GM19468 (cell line): ENCODE measurements around the gene IGF1R.
A peak's percentile ranks its signal among the peaks of the same experiment; 100 is the strongest.

Experiments used
- ATAC-seq: cut with Tn5 transposase; IDR thresholded peaks from one replicate; pipeline ENCODE4 v1.9.1; 2021; ENCODE audit warnings: mild to moderate bottlenecking, moderate library complexity, moderate number of reproducible peaks; ENCODE audit not compliant: unreplicated experiment; ENCODE audit errors: extremely low read depth

IGF1R gene

DNA sequence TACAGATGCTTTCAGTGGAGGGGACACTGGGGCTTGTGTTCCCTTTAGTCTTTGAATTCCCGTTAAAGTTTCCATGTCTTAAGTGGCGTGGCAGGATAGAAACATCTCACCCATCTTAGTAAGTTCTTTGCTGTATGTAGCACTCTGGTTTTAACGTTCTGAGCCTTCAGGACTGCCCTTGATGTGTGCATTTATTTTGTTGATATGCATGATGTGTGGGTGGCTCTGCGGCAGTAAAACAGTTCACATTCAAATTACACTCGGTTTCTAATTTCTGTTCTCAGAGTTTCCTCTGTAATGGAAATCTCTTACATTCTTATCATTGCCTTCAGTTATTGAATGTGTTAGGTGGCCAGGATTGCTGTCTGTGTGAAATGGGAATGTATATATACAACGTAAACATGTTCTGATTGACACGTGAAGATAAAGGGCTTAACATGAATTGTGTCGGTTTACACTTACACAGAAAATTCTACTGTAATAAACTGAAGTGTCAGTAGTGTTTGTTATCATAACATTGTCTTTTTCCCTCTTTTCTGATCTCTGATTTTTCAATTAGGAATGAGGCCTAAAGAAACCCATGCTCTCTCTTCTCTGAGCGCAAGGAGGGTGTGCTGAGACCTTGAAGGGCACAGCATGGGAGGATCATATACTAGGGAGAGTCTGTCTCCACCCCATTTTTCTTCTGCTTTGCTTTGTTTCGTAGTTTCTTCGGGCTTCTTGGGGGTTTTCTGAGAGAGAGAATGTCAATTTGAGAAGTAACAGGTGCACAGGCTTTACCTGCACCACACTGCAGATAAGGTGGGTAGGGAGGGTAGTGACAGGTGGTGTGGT is 51.5 kb downstream of the IGF1R start:
- no peak for ATAC-seq

DNA sequence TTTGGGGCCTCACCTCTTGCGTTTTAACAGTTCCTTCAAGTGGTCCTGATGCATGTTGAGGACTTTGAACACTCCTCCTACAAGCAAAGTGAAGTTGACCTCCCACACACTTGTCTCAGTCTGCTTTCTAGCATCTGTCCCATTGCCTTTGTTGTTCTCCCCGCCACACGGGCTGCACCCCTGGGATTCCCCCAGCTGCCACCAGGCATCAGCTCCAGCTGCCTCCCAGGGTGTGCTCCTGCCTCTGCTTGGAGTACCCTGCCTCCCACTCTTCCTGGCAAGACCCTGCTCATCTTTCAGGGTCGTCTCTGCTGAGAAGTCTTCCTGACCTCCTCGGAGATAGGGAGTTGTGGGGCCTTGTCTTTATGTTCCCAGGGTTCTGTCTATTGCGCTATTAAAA is 52.2 kb downstream of the IGF1R start:
- no peak for ATAC-seq

DNA sequence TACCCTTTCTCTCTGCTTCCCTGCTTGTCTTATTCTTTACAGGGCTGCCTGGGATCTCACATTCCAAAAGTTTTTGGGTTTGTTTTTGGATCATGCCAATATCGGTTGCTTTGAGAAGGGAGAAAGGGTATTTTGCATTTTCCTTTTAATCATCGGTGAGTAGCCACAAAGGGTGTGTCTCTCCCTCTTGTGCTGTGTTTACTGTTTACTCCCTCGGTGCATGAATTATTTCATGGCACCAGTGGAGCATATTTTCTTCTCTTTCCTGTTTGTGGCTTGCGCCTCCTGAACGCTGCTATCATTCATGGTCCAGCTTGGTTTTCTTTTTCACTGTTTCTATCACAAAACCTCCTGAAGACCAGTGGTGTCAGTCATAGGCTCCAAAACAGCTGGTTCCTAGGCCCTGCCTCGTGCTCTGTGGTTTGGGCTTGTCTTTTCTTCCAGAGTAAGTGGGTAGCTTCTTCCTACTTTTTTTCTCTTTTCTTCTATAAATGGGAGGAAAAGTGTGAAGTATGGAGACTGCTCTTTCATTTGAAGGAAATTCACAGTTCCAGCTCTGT is 54.9 kb downstream of the IGF1R start:
- ATAC-seq = no peak

DNA sequence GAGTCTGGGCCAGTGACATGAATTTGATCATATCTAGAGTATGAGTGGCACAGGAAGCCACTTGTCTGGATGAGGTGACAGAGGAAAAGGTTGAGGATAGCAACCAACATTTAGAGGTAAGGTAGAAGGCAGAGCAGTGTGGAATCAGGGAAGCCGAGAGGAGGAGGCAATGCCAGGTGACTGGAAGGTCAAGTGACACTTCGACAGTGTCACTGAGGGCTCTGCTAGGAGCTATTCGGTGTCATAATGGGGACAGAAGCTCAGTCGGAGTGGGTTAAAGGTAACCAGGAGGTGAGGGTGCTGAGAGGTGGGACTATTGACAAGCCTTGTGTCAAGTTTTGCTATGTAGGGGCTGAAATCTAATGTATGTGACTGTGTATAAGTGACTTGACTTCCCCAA is 56.7 kb downstream of the IGF1R start:
- no peak for ATAC-seq

DNA sequence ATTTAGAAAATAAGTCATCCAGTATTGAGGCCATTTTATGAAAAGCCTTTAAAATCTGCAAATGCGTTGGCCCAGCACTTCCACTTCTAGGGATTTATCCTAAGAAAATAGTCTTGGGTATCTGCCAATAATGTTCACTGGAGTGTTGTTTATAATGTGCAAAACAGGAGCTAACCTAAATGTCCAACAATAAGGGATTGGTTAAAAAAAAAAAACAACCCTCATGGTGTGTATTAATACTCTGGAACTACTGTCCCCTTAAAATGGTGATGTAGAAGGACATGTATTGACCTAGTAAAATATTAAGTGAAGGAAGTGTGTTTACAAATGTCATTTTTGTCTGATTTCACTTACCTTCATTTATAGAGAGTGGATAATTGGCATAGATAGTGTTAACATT is 58.0 kb downstream of the IGF1R start:
- no peak for ATAC-seq

DNA sequence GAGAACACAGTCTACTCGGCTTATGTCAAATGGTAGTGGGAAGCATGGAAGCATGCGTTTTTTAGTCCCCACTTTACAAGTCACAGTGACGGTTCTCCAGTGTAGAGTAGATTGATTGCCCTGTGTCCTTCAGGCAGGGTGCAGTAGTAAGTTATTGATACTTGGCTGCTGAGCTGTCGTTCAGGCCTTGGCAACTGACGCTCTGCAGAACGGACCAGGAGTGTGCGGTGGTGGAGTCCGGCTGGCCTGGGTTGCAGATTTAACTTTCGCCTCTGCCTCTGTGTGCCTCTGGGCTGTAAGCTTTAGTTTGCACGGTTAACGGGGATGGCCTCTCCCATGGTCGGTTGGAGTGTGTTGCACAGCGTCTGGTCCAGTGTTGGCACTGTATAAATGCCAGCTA is 58.6 kb downstream of the IGF1R start:
- ATAC-seq = no peak

DNA sequence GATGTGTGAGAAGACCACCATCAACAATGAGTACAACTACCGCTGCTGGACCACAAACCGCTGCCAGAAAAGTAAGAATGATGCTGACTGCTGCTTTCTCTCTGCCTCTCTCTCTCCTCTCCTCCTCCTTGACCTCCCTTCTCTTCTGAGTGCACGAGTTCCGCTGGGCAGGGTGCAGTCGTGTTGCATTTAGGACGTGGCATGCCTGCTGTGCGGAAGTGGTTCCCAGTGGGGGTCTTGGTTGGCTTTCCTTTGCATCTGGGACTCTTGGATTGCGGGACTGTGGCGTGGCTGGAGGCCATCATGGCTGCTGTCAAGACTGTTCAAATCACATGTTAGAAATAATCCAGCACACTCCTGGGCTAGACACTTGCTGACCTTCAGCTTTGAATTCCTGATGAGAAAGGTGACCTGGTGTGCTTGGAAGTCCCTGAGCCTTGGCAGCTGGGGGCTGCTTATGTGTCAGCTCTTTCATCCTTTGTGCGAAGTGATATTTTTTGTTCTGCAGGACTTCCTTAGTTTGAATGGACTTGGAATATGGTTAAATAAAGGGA is 59.8 kb downstream of the IGF1R start:
- no peak for ATAC-seq

DNA sequence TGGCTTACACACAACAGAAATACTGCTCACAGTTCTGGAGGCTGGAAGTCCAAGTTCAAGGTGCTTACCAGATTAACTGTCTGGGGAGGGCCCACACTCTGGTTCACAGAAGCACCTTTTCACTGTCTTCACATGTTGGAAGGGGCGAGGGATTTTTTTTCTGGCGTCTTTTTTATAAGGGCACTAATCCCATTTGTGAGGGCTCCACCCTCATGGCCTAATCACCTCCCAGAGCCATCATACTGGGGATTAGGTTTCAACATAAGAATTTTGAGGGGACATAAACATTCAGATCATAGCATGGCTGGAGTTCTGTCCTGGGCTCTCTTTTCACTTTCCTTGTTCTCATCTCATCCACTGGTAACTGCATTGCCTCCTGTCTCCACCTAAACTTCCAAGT is 63.5 kb downstream of the IGF1R start:
- ATAC-seq = no peak

DNA sequence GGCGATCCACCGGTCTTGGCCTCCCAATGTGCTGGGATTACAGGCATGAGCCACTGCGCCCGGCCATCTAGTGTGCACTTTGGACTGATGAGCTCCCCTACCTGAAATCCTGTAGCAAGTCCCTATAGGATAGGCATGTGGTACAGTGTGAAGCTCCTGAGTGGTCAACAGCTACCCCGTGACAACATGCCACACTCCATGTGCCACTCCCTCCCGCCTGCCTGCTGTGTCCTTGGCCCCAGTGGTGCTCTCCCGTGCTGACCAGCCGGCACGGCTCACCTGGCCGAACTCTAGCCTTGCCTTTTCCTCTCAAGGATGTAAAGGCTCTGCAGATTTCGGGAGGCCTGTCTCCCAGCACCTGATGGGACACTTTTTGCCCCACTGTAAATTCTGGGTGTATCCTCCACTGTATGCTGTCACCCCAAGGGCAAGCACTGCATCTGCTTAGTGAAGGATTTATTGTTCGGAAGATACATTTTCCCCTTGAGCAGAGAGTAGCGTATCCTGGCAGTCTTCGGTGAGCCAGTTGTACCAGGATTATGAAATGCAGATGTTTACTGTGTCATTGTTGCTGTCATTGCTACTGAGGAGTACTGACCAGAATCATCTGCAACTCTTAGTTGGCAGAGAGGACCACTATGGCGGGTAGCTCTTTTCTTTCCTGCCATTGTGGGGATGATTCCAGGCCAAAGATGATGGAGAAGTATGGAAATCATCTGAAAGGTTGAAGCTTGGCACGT is 64.7 kb downstream of the IGF1R start:
- no peak for ATAC-seq

DNA sequence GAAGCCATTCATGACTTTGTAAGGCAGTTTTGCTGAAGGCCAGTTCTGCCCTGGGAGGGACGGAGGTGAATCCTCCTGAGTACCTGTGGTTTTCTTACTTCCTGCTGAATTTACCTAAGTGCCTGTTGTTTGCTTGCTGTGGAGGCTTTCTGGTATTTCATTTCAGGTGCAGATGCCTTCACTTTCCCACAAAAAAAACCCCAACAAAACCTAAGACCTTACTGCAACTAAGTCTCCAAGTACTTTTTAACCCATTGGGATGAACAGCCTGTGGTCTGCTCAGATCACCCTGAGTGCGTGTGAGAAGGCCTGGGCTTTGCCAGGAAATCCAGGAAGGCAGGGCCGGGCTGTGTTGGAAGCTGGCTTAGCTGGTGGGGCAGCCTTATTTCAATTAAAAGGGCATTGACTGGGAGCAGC is 65.3 kb downstream of the IGF1R start:
- peak; percentile 26 for ATAC-seq

DNA sequence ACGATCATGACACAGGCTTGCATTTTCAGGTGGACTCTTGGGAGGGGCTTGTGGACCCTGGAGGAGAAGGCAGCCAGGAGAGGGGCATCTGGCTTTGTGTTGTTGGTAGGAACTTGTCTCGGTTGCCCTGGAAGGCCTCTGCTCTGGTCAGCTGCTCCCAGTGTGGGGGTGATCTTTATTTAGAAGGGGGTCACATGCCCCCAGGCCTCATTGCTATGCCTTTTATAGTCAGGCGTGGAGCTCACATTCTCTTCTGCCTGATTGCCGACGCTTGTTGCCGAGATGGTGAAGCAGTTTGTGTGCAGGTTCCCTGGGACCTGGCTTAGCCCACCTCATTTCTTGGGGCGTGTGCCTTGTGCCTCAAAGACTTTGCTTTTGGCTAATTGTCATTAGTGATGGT is 66.6 kb downstream of the IGF1R start:
- ATAC-seq = no peak

DNA sequence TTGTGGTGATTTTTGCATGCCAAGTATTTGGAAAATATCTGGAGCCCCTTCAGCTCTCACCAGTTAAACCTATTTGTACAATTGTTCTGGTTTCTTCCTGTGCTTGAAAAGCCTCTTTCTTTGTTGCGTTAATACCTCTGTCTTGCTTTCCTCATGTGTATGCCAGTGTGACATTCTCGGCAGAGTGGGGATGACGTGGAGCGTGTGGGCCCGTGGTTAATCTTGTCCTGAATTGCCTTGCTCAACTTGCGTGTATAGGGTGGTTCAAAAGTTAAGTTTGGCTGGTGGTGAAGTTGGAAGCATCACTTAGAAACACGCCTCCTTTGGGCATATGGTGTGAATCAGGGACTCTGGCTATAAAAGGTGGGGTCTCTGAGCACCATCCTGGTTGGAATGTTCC is 67.1 kb downstream of the IGF1R start:
- ATAC-seq = no peak

DNA sequence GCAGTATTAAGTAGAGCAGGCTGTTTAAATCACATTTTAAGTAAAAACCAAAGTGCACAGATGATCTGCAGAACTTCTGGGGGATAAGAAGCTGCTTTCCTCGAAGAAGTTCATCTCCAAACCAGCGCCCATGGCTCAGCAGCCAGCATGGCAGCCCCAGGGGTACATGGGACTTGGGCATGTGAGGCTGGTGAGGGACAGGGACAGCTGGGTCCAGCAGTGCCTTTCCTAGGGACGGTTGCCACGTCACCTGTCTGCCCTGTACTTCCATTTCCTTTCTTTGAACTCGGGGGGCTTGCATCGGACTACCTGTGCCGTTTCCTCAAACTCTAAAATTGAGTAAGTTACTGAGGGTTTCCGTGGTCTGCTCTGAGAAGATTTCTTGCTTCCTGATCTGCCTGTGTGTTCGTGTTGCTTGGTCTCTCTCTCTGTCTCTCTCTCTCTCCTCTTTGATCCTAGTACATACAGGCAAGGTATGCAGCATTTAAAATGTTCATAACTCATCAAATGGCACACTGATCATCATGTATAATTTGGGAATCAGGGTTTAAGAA is 67.6 kb downstream of the IGF1R start:
- no peak for ATAC-seq

DNA sequence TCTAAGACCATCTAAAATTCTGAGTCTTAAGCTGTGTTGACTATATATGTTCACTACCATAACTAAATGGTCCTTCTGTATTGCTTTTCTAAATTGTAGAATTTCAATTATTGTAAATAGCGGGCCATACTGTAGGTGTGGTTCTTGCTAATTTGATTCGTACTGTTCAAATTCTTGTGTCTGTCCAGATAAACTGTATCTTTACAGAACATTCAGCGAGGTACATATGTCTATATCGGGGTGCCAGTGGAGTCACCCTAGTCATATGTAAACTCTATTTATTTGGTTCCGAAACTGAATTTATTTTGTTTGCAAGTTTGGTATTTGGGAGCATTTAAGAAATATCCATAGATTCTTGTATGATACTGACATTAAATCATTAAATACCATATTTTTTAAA is 69.0 kb downstream of the IGF1R start:
- ATAC-seq = no peak

DNA sequence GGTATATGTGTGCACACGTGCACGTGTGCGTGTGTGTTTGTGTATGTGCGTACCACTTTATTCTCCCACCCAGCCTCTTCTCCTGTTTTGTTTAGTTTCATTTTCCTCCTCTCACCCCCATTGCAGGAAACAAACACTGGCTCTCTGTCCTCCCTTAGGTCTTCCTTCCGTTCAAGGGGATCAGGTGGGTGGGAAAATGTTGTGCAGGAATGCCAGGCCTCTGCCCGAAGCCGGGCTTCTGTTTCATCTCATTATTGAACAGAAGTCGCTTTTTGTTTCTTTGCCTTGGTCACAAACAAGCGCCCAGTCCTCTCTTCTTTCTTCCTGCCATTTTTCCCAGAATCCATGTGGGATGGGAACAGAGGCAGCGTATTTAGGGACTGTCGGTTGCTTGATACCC is 69.6 kb downstream of the IGF1R start:
- ATAC-seq = no peak

DNA sequence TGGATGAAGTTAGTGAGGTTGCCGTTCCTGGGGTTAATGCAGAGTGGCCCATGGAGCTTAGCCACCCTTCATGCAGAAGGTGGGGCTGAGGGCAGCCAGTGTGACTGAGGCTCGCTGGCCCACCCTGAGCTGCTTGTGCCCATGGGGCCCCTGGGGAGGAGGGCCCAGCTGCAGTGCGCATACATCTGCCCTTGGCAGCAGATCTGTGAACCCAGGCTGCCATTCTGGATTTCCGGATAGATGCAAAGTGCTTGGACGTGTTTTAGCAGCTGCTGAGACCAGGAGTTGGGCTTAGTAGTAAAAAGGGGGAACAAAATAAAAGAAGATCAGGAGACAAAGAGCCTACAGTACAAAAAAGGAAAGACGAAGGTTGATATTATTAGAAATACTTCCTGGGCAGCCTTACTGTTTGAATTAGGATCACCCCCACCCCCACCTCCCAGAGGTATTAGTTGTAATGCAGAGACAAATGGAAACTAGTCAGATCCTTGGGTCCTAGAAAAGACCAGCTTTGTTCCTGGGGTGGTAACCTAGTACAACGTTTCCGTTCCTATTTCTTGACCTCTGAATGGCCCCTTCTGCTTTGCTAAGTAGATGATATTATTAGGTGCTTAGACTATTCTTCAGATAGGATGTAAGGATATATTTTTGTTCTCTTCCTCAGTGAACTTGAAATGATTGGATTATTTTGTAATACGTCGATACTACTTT is 70.2 kb downstream of the IGF1R start:
- ATAC-seq = no peak

DNA sequence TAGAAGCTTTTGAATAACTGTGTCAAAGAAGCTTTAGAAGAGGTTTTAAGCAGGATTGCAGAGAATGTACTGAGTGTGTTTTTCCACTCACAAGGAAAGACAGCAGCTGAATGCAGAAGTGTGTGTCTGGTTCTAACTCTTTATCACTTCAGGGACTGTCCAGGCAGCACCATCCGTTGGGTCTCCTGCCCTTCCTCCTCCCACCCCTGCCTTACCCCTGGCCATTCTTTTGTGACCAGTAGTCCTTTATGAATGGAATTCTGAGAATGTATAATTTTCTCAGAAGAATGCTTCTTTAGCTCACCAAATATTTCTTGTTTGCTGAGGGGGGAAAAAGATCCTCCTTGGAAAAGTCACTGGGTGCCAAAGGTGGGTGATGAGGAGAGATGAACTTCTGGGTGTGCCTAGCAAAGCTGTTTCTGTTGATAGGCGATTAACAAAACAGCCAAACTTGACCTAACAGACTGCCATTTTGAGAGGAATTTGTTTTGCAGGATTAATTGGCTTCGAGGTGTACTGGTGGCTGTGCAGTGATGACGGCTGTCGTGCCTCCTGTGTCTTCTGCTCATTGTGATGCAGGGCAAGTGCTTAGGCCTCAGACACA is 70.9 kb downstream of the IGF1R start:
- ATAC-seq = no peak

DNA sequence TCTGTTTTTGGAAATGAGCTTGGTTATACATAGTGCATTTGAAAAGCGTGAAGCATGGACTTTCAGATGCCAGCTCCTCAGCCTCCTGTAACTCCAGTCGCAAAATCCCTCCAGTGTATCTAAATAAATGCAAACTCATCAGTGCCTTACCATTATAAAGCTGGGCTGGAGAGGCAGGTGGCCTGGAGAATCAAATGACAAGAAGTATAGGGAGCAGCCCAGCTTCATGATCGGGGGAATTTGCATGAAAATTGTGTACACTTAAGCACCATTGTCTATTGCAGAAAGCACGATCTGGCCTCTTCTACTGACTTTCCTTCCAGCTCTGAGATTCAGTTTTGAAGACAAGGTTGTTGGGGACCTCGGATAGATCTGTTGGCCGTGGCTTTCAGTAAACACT is 71.7 kb downstream of the IGF1R start:
- no peak for ATAC-seq

DNA sequence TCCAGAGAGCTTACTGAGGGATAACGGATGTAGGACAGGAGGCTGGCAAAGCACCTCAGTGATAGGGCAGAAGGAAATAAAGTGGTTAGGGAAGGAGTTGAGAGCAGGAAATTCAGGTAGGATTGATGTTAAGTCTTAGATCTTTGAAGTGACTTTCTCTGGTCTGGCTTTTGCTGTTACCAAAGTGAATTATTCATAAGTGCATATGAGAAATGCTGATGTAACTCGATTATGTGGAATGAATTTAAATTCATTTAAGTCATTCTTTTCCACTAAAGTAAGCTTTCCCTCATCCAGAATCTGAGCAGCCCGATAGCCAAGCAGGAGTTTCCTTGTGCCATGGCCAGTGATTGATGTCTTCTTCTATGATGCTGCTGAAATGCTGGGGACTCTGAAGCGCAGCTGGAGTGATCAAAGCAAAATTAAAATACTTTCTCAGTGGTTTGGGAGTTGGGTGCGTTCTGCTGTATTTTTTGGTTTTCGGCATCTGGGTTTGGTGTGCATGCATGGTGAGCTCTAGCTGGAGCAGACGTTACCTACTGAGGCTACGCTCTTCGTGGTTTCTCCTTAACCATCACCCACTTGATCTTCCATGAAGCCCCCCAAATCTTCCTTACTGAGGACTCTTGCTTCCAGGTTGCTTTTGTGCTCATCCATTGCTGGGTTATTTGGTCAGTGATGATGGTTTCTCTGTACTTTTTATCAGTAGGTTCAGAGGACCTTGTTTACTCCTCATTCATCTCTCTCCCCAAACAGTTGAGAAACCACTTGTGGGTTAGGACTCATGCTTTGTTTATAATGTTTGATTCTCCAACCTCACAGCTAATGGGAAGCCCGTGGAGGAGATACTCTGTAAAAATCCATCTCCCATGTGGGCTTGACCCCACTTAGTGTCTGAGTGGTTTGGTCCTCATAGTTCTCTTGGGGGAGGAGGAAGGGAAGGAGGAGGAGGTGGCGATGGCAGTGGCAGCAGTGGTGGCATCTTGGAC is 72.5 kb downstream of the IGF1R start:
- ATAC-seq = no peak
